Common myeloid progenitor, CD34-positive (primary cell): ENCODE data around the gene SMAD9.

Experiments used
- CTCF ChIA-PET: fragments of 350-600 bp; sonication (Branson Sonifier 250); formaldehyde crosslinking; loops from one replicate; lab custom pipeline; 2021; ENCODE audit warnings: antibody characterized with exemption; lab: Charles Lee
- POLR2A ChIA-PET: fragments of 350-600 bp; sonication (Branson Sonifier 250); formaldehyde crosslinking; loops from one replicate; lab custom pipeline; 2021; ENCODE audit warnings: antibody characterized with exemption; lab: Charles Lee
- DNase-seq, 3 donors: peaks; one replicate each; pipeline versions ENCODE4 v3.0.0 to v3.0.0-alpha.2; 2013
- H3K27ac ChIP-seq, 2 experiments: 1 replicate in 1 of 2; 2 replicates in 1 of 2; pipeline ENCODE4 v1.7.0; 2013; ENCODE audit warnings: inconsistent platforms in 2 of 2, low read length in 2 of 2, mild to moderate bottlenecking in 2 of 2, low read depth in 1 of 2, moderate library complexity in 1 of 2; ENCODE audit not compliant: severe bottlenecking in 2 of 2, insufficient read depth in 1 of 2, poor library complexity in 1 of 2
- H3K27me3 ChIP-seq, 5 experiments: replicated peaks in 2 of 5; 1 replicate in 3 of 5; 2 replicates in 2 of 5; pipeline versions ENCODE4 v1.6.1 to v1.7.0; 2013; ENCODE audit warnings: low read length in 4 of 5, mild to moderate bottlenecking in 2 of 5, moderate library complexity in 2 of 5, inconsistent platforms in 1 of 5; ENCODE audit not compliant: insufficient read depth in 5 of 5, control insufficient read depth in 4 of 5
- H3K36me3 ChIP-seq, 4 experiments: 1 replicate in 2 of 4; 2 replicates in 2 of 4; pipeline versions ENCODE4 v1.6.1 to v1.7.0; 2013; ENCODE audit warnings: low read length in 3 of 4, control low read depth in 1 of 4, mild to moderate bottlenecking in 1 of 4; ENCODE audit not compliant: control insufficient read depth in 4 of 4, insufficient read depth in 4 of 4
- H3K4me1 ChIP-seq, 4 experiments: 1 replicate in 3 of 4; 2 replicates in 1 of 4; pipeline versions ENCODE4 v1.6.1 to v1.7.1; 2013; ENCODE audit warnings: low read length in 3 of 4, mild to moderate bottlenecking in 3 of 4, control low read depth in 1 of 4, inconsistent platforms in 1 of 4, moderate library complexity in 1 of 4; ENCODE audit not compliant: control insufficient read depth in 4 of 4, insufficient read depth in 4 of 4; ENCODE audit errors: control extremely low read depth in 1 of 4
- H3K4me3 ChIP-seq, 7 experiments: 1 replicate in 4 of 7; 2 replicates in 3 of 7; pipeline versions ENCODE4 v1.5.1 to v1.7.0; 2013; ENCODE audit warnings: mild to moderate bottlenecking in 7 of 7, low read length in 6 of 7, moderate library complexity in 6 of 7, inconsistent platforms in 2 of 7, low read depth in 2 of 7, control low read depth in 1 of 7; ENCODE audit not compliant: insufficient read depth in 4 of 7, control insufficient read depth in 1 of 7; ENCODE audit errors: extremely low read depth in 1 of 7
- H3K9me3 ChIP-seq, 5 experiments: 1 replicate in 4 of 5; 2 replicates in 1 of 5; pipeline versions ENCODE4 v1.6.1 to v1.7.1; 2013; ENCODE audit warnings: low read length in 4 of 5, mild to moderate bottlenecking in 2 of 5, inconsistent platforms in 1 of 5, low read depth in 1 of 5, moderate library complexity in 1 of 5; ENCODE audit not compliant: control insufficient read depth in 4 of 5, insufficient read depth in 2 of 5; ENCODE audit errors: control extremely low read depth in 1 of 5
- WGBS: methylation state at CpG from one replicate; pipeline ENCODE4 v1.1.5; 2013; ENCODE audit not compliant: insufficient coverage; 5-methylcytosine and 5-hydroxymethylcytosine counted together

The SMAD9 gene

DNA sequence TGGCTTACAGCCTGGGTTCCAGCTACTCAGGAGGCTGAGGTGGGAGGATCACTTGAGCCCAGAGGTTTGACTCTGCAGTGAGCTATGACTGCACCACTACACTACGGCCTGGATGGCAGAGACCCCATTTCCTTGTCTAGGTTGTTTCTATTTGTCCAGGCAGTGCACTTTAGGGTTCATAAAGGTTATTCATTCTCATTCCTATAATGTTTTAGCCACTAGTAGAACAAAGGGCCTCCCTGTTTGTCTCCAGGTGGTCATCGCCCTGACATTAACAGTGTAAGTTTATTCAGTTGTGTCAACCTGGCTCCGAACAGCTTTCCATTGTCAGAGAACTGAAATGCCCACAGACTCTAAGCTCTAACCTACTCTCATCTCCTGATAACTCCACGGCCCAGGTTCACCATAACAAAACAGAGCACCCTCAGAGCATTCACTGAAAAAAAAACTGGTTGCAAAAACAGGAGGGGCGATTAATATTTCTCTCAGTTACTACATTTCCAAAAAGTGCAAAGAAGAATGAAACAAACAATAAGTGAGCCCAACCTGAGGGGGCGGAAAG lies 37.1 kb downstream of the SMAD9 start:
- DNase-seq, result no peak
- Histone ChIP-seq H3K36me3 (no peaks in the 10 kb centered on the region), H3K27me3 (no peaks in the 10 kb centered on the region), H3K4me3 (no peak overlapping the region), H3K9me3 (peaks cover 0 to 3% (median 0%) of the 10 kb centered on the region in 5 experiments), H3K4me1 (peaks cover 0 to 2% (median 0%) of the 10 kb centered on the region in 4 experiments), H3K27ac (no peak overlapping the region)
- 100% methylated on average over 3 of the region's 6 CpGs for WGBS
- ChIA-PET CTCF (no interaction called here), POLR2A (no interaction called here)

DNA sequence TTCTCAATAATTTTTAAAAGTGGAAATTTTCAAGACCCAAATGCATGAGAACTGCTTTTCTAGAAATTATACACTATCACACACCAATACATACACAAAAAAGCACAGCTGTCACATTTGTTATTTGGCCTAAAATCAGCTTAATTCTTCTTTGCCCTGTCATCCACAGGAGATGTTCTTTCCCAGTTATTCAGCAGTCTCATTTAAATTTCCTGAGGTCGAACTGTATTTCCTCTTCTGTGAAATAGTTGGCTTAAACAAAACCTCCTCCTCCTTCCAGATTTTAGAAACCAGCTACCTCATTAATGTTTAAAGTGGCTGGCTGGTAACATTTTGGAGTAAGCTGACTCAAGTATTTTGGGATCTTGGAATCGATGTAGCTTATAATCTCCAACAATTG lies 39.1 kb downstream of the SMAD9 start:
- Histone ChIP-seq H3K36me3 (no peaks in the 10 kb centered on the region), H3K27me3 (peaks cover 0 to 2% (median 0%) of the 10 kb centered on the region in 5 experiments), H3K9me3 (no peaks in the 10 kb centered on the region), H3K4me1 (peaks cover 0 to 2% (median 0%) of the 10 kb centered on the region in 4 experiments), H3K27ac (no peak overlapping the region), H3K4me3 (no peak overlapping the region)
- ChIA-PET CTCF (interaction anchor here (1.4 kb wide), 1 partner anchor 101 kb away, joined by 3 read pairs; no protein-coding TSS in a partner anchor), POLR2A (no interaction called here)
- WGBS, result no CpG with 5 or more reads among the region's 2 CpGs
- no peak for DNase-seq

DNA sequence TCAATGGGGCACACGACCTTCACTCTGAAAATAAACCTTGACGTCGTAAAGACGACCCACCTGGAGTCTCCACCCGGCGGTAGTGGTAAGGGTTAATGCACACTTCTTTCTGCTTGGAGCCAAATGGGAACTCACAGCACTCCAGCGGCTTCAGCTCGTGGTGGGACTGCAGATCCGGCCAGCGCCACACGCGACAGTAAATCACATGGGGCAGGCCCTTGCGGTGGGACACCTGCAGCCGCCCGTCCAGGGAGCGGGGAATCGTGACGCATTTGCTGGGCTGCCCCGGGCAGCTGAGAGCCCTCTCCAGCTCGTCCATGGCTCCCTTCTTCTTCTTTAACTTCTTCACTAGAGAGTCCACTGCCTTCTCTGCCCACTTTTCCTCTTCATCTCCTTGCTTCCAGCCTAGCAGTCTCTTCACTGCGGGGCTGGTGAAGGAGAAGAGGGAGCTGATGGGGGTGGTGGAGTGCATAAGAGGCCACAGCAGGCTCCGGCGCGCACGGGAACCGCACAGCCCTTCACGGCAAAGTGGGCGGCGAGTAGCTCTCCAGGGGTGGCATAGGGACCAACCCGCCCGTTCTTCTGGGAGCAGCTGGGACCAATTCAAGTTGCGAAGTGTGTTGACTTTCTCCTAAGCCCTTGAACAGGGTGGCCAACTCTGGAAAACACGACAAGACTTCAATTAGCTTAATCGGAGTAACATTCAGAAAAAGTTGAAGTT lies 40.7 kb downstream of the SMAD9 start:
- POLR2A ChIA-PET, result no interaction called here
- DNase-seq, result peak in 2 of 3 donors; percentile 22 to 44
- Histone ChIP-seq H3K27ac (no peak overlapping the region), H3K27me3 (peaks cover 0 to 2% (median 0%) of the 10 kb centered on the region in 5 experiments), H3K4me1 (peaks cover 0 to 2% (median 0%) of the 10 kb centered on the region in 4 experiments), H3K9me3 (no peaks in the 10 kb centered on the region), H3K36me3 (no peaks in the 10 kb centered on the region), H3K4me3 (no peak overlapping the region)
- CTCF ChIA-PET, result interaction anchor here (1.1 kb wide), 1 partner anchor 103 kb away, joined by 3 read pairs; no protein-coding TSS in a partner anchor
- 98% methylated on average over 32 of the region's 34 CpGs for WGBS

DNA sequence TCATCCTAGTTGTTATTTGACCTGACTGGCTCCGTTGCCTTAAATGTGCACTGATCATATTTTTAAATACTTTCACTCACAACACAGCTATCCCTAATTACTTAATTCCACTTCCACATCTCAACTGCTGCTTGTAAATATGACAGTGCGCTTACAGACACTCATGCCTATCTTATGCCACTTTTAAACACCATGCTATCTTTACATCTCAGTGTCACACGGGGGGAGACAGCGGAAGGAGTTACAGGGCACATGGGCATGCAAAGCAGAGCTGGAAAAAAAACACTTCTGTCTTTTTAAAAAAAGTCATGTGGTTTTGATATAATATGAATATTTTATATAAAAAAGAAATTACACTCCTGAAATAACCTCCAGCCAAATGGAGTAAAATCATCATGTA lies 44.1 kb downstream of the SMAD9 start:
- H3K4me1 ChIP-seq, result peaks cover 0 to 1% (median 0%) of the 10 kb centered on the region in 4 experiments
- 100% methylated on average over 1 of the region's 4 CpGs for WGBS
- peaks cover 0 to 2% (median 0%) of the 10 kb centered on the region in 5 experiments for H3K27me3 ChIP-seq
- peak in 1 of 3 donors; percentile 40 for DNase-seq
- H3K9me3 ChIP-seq, result no peaks in the 10 kb centered on the region
- no peaks in the 10 kb centered on the region for H3K36me3 ChIP-seq
- H3K4me3 ChIP-seq, result no peak overlapping the region
- CTCF ChIA-PET, result no interaction called here
- POLR2A ChIA-PET, result no interaction called here
- no peak overlapping the region for H3K27ac ChIP-seq

DNA sequence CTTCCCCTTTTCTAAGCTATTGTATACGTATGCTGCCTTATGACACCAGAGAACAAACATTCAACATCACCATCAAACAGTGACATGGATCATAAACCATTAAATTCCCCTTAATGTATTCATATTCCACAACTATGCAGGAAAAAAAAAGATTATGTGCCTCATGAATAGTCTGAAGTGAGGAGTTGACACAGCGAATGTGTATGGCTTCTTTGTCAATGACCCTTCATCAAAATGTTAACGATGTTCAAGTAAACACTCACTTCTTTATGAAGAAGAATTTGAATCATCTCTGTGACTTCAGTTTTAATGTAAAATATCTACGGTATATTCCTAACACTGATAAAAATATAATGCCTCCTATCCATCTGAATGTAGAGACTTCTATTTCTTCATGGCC lies 44.6 kb downstream of the SMAD9 start:
- ChIA-PET CTCF (no interaction called here), POLR2A (no interaction called here)
- H3K27me3 ChIP-seq, result peaks cover 0 to 2% (median 0%) of the 10 kb centered on the region in 5 experiments
- 100% methylated on average over 2 of the region's 4 CpGs for WGBS
- DNase-seq, result no peak
- H3K27ac ChIP-seq, result no peak overlapping the region
- H3K36me3 ChIP-seq, result no peaks in the 10 kb centered on the region
- no peaks in the 10 kb centered on the region for H3K9me3 ChIP-seq
- no peaks in the 10 kb centered on the region for H3K4me1 ChIP-seq
- no peak overlapping the region for H3K4me3 ChIP-seq

DNA sequence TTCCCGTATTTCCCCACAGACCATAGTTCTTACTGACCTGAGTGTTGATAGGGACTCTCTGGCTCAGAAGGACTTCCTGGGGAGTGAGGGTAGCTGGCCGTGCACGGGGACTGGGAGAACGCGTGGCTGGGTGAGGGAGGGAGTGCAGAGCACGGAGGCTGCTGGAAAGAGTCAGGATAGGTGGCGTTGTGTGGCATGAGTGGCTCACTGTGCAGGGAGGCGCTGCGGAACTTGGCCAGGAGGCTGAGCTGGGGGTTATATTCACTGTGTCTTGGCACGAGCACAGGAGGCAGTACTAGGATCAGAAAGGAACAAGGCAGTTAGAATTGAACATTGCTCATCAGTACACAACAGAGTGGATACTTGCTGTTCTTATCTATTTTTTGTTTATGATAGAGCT lies 47.4 kb downstream of the SMAD9 start:
- H3K9me3 ChIP-seq, result no peaks in the 10 kb centered on the region
- no peak overlapping the region for H3K27ac ChIP-seq
- ChIA-PET CTCF (interaction anchor here (1.2 to 1.4 kb wide), 2 partner anchors 14 to 108 kb away, joined by 3 read pairs; no protein-coding TSS in a partner anchor), POLR2A (no interaction called here)
- H3K36me3 ChIP-seq, result no peaks in the 10 kb centered on the region
- no peaks in the 10 kb centered on the region for H3K4me1 ChIP-seq
- peaks cover 0 to 1% (median 0%) of the 10 kb centered on the region in 5 experiments for H3K27me3 ChIP-seq
- 98% methylated on average over 8 of the region's 10 CpGs for WGBS
- no peak overlapping the region for H3K4me3 ChIP-seq
- DNase-seq, result no peak

DNA sequence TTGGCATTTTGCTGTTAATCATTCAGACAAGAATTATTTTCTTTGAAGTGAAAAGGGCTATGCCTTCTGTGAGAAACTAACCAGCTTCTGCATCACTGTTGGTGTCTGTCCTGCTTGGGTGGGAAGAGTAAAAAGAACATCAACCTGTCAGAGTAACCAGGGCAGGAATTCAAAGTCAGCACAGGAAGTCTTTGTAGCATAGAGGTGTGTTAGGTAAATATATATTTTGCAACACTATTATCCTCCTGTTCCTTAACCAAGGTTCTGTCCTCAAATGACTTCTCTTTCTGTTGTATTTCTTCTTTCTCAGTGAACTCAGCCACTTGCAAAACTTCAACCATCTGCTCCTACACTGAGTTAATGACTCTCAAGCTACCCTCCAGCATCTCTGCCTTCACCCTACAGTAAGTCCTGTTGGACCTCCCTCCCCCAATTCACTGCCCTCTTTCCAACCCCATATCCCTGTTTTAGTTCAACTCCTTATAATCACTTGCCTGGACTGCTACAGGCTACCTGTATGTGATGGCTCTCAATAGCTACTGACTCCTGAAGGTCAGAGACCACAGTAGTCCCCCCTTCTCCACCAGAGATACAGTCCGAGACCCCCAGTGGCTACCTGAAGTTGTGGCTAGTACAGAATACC lies 49.9 kb downstream of the SMAD9 start:
- no peak for DNase-seq
- no peaks in the 10 kb centered on the region for H3K36me3 ChIP-seq
- H3K27ac ChIP-seq, result no peak overlapping the region
- no peak overlapping the region for H3K4me3 ChIP-seq
- no peaks in the 10 kb centered on the region for H3K27me3 ChIP-seq
- H3K9me3 ChIP-seq, result no peaks in the 10 kb centered on the region
- POLR2A ChIA-PET, result no interaction called here
- CTCF ChIA-PET, result no interaction called here
- WGBS, result no CpG with 5 or more reads among the region's 1 CpG
- no peaks in the 10 kb centered on the region for H3K4me1 ChIP-seq
